GM21526 (cell line): ENCODE results near the gene ROR1.

Experiments
- ATAC-seq: cut with Tn5 transposase; IDR thresholded peaks from one replicate; pipeline ENCODE4 v1.9.1; 2021; ENCODE audit warnings: moderate library complexity; ENCODE audit not compliant: unreplicated experiment, low FRiP score

Gene ROR1

GRCh38 chr1:64041371-64042131 is 267.7 kb downstream of the ROR1 start:
- ATAC-seq: no peak

DNA sequence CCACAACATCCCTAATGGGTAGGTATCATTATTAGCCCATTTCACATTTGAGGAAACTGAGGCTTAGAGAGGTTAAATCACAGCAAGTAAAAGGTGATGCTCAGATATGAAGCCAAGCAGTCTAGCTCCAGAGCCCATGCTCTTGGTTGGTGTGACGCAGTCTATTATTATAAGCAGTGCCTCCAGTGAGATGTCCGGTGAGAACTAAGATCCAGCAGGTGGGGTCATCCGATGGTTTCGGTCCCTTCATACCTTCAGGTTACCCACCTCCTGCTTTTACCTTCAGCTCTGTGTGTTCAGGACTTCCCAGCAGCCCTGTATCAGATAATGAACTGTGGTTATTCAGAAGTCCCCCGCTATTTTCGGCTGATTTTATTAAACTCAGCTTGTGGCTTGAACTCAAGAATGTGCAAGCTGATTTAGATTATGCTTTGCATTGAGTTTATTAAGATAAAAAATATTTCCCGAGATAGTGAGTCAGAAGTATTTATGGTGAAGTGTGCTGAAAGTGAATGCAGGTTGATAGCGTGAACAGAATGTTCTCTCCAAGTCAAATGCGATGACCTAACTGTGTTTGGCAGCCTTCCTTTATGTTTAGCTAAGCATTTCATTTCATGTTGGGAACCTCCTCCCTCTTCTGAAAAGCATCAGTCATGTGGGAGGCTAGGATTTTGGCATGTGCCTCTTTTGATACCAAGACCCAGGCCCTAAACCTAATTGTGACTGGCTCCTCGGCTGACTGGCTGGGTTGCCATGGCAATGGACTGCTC is 268.7 kb downstream of the ROR1 start:
- ATAC-seq: no peak

DNA sequence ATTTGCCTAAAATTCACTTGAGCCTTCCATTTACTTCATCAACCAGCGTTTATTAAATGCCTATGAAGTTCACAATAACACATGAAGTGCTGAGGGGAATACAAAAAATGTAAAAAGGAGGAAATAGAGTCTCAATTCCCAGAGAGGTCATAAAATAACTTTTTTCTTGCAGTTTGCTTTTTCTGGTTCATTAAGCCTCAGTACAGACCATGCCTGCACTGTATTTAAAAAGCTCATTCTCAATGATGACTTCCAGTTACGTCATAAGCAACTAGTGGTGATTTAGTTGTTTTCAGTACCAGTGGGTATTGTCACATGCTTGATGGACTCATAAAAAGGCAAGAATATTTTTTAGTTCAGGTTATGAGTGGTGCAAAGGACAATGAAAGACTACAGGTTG is 269.5 kb downstream of the ROR1 start:
- no peak for ATAC-seq

- no peak for ATAC-seq
These were observed 270.2 kb downstream of the ROR1 start for GRCh38 chr1:64043976-64044375.

- ATAC-seq: no peak
These were observed 272.4 kb downstream of the ROR1 start for GRCh38 chr1:64046243-64046642.

DNA sequence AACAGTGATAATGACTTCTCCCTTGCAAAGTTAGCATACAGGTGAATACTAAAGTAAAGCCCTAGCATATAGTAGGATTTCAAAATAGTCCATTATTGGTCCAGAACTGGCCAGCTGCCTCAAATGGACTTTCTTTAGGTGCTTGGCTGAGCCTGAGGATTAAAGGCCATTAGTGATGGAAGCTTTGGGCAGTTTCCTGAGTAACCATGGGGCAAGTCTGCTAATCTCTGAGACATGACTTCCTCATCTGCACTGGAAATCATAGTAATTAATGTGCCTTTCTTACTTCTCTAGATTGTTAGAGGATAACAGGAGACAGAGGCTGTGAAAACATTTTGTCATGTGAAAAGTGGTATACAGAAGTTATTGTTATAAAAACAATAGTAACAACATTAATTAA is 273.1 kb downstream of the ROR1 start:
- no peak for ATAC-seq

DNA sequence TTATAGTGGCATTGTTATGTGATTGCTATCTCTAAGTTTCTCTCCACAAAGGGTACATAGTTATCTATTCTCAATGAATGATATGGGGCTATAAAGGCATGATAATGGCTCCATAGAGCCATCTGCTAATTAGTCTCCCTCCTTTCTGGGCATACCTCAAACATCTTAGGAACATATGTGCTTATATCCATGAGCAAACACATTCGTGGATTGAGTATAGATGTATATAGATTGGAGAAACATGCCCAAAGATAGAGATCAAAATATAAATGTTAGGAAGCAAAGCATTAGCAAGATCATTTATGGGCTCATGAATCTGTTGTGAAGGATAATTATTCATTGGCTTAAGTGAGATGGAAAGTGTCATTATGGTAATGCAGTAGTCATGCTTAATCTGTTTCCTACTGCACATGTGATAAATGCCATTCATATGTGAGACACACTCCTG is 273.8 kb downstream of the ROR1 start:
- ATAC-seq: no peak

DNA sequence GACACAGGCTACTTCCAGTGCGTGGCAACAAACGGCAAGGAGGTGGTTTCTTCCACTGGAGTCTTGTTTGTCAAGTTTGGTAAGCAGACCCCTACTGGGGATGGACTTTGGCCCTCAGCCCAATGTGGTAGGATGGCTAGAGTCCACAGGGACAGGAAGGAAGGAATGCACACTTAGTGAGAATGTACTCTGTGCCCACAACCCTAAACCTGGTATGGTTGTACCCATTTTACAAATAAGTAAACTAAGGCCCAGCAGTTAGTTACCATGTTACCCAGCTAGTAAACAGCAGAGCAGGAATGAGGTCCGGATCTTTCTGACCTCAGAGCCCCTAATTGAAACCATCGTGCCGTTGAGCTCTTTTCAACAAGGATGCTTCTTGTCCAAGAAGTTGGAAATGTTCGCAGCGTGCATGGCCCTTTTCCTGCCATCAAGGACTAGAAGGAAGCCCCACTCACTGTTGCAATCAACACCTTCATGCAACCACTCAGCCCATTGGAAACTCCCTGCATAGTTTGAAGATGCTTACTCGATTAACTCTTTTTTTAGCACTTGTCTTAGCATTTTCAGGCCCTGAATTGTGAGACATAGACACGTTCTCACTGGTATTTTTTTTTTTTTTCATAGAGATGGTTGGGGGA is 276.2 kb downstream of the ROR1 start:
- no peak for ATAC-seq

GRCh38 chr1:64050601-64051000 is 276.8 kb downstream of the ROR1 start:
- ATAC-seq: no peak

DNA sequence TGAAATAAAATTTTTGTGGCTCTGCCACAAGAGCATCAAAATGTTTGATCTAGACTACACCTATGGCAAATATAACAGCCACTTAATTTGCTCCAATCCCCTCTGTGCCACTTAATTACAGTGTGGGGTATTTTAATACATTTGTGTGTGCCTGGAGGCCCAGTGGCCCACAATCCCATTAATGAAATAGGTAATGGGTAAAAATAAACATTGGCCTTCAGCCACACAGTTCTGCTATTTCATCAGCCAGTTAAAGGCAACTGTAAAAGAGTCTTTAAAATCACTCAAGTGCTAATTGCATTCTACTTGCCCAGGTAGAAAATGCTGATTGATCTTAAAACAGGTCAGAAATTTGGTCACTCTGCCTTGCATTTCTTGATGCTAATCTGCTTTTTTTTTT is 278.0 kb downstream of the ROR1 start:
- ATAC-seq: no peak

GRCh38 chr1:64052777-64053176 is 279.0 kb downstream of the ROR1 start:
- ATAC-seq: no peak

DNA sequence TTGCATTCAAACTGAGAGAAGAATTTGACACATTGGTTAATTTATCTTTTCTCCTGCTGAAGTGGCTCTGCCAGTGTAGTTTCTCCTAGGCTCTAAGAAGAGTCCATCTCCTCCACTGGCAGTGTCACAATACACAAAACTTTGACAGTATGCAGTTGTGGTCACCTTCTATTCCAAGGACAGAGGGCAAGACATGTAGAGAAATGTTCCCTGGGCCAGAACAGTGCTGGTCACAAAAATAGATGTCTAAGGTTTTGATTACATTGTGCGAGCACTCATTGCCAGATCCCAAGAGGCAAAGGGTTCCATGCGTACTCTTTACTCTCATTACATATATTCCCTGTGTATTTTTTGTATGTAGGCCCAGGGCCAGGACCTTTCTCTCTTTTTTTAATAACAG is 281.5 kb downstream of the ROR1 start:
- ATAC-seq: no peak

- no peak for ATAC-seq
These were observed 285.7 kb downstream of the ROR1 start for GRCh38 chr1:64059556-64059955.

GRCh38 chr1:64060611-64061302 is 286.9 kb downstream of the ROR1 start:
- no peak for ATAC-seq

DNA sequence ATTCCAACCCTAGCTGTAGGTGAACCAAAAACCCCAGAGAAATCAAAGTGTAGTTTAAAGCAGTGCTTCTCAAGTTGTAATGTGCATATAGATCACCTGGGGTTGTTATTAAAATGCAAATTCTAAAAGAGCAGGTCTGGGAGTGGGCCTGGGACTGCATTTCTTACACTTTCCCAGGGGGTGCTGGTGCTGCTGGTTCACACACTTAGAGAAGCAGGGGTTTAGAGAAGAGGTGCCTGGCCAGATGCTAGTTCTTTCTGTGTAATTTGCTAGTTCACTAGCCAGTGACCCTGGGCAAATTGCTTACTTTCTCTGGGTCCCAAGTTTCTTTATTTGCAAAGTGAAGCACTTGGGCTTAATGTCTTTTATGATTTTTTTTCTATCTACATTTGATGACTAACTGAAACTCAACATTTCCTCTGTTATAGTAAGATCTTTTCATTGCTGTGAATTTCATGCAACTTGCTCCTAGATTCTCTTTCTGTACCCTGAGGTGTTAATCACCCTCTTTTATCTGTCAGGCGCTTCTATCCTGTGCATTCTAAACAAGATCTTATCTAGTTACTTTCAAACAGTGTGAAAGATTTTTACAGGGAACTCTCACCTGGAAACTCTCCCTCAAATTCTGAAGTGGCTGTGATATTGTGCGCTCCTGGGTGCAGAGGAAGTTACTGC is 287.8 kb downstream of the ROR1 start:
- ATAC-seq: no peak

- ATAC-seq: no peak
These were observed 288.7 kb downstream of the ROR1 start for GRCh38 chr1:64062529-64062928.

DNA sequence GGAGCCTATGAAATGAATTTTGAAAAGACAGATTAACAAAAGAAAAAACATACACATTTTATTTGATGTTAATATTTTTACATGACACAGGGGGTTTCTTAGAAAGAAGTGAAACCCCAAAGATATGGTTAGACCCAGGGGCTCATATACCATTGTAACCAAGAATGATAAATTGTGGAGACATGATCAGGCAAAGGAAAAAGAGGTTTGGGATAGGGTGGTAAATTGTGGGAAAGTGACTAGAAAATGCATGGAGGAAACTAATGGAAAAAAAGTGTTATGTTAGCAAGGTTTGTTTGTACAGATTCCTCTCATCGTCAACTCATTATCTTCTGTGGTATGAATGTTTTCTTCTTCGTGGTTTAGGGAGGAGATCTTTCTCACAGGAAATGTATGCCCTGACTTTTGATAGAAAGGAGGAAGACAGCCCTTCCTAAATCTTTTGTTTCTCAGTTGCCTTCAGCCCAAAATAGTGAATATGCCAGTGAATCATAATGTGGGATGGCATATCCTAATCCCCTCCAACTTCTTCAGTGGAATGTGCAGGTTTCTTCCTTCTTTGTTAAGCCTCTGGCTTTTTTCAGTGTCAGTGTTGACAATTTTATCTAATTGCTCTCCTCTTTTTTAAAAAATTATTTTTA is 289.2 kb downstream of the ROR1 start:
- ATAC-seq: no peak

GRCh38 chr1:64065571-64065970 is 291.8 kb downstream of the ROR1 start:
- ATAC-seq: no peak

DNA sequence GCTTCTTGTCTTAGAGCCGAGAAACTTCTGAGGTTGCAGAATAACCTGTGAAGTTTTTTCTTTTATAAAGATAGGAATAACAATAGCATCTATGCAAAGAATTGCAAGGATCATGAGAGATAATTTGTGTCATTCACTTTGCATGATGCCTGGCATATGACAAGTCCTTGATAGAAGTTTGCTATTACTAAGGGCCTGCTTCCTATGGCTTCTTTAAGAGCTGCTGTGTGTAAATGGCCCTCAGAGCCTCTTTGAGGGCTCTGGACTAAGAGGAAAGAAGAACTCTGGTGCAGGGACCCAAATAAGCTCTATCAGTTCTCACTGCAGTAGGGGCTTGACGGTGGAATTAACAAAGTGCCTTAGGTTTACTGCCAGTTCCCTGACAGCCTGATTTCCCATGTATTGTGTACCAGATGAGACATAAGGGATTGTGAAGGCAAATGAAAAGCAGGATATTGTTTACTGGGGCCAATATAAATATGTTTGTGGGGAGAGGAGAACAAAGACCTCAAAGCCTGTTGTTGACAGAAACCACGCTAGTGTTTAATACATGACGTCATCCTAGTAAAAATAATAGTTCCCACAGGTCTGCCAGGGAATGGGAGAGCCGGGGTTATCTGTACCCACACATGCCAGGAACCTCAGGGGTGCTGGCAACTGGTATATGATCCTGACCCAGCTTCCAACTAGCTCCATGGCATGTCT is 298.4 kb downstream of the ROR1 start:
- no peak for ATAC-seq
